ENCODE results near the gene RAB6D.
"Not testable (repeated sequence)": the region's sequence is repeated elsewhere in the genome, so short reads cannot be mapped to it uniquely, and the experiment has no call there.

The RAB6D gene

GRCh38 chr2:131369954-131370353, 6.0 kb upstream of the RAB6D start:
- no peak for TF ChIP-seq CTCF (IDR thresholded peaks at IDR 0.05; ENCODE audit: poor library complexity, severe bottlenecking)
- DNase-seq (ENCODE audit: low spot score) (no peak), ATAC-seq (ENCODE audit: low read depth) (no peak)
- H3K27me3 ChIP-seq (ENCODE audit: insufficient read depth, poor library complexity, severe bottlenecking), result peaks cover 5% of the 10 kb centered on the region
- no peaks in the 10 kb centered on the region for H3K36me3 ChIP-seq (ENCODE audit: low read depth)
- no peak overlapping the region for H3K4me3 ChIP-seq (ENCODE audit: severe bottlenecking)
- no peaks in the 10 kb centered on the region for H3K4me1 ChIP-seq (ENCODE audit: insufficient read depth, poor library complexity, severe bottlenecking)
- H3K9me3 ChIP-seq (ENCODE audit: severe bottlenecking), result no peaks in the 10 kb centered on the region
- no peak overlapping the region for H3K27ac ChIP-seq (ENCODE audit: poor library complexity, severe bottlenecking)

GRCh38 chr2:131368493-131369066, 4.6 kb upstream of the RAB6D start:
- not testable (repeated sequence) for ATAC-seq (ENCODE audit: low read depth); H3K27ac ChIP-seq (ENCODE audit: poor library complexity, severe bottlenecking); H3K36me3 ChIP-seq (ENCODE audit: low read depth); H3K4me3 ChIP-seq (ENCODE audit: severe bottlenecking); DNase-seq (ENCODE audit: low spot score); H3K4me1 ChIP-seq (ENCODE audit: insufficient read depth, poor library complexity, severe bottlenecking); H3K9me3 ChIP-seq (ENCODE audit: severe bottlenecking)
- peaks cover 15% of the 10 kb centered on the region for H3K27me3 ChIP-seq (ENCODE audit: insufficient read depth, poor library complexity, severe bottlenecking)

- no peaks in the 10 kb centered on the region for H3K4me1 ChIP-seq (ENCODE audit: insufficient read depth, poor library complexity, severe bottlenecking)
- no peaks in the 10 kb centered on the region for H3K36me3 ChIP-seq (ENCODE audit: low read depth)
- H3K27me3 ChIP-seq (ENCODE audit: insufficient read depth, poor library complexity, severe bottlenecking), result peaks cover 15% of the 10 kb centered on the region
- no peak for TF ChIP-seq CTCF (IDR thresholded peaks at IDR 0.05; ENCODE audit: poor library complexity, severe bottlenecking)
- ATAC-seq (ENCODE audit: low read depth) (no peak), DNase-seq (ENCODE audit: low spot score) (no peak)
- no peaks in the 10 kb centered on the region for H3K9me3 ChIP-seq (ENCODE audit: severe bottlenecking)
- H3K27ac ChIP-seq (ENCODE audit: poor library complexity, severe bottlenecking), result no peak overlapping the region
- no peak overlapping the region for H3K4me3 ChIP-seq (ENCODE audit: severe bottlenecking)
Observed at GRCh38 chr2:131367352-131367751, 3.4 kb upstream of the RAB6D start.

- Histone ChIP-seq H3K4me1 (ENCODE audit: insufficient read depth, poor library complexity, severe bottlenecking) (no peaks in the 10 kb centered on the region), H3K27ac (ENCODE audit: poor library complexity, severe bottlenecking) (no peak overlapping the region), H3K9me3 (ENCODE audit: severe bottlenecking) (no peaks in the 10 kb centered on the region), H3K36me3 (ENCODE audit: low read depth) (no peaks in the 10 kb centered on the region), H3K27me3 (ENCODE audit: insufficient read depth, poor library complexity, severe bottlenecking) (peaks cover 21% of the 10 kb centered on the region), H3K4me3 (ENCODE audit: severe bottlenecking) (no peak overlapping the region)
- ATAC-seq (ENCODE audit: low read depth) (no peak), DNase-seq (ENCODE audit: low spot score) (no peak)
- no peak for TF ChIP-seq CTCF (IDR thresholded peaks at IDR 0.05; ENCODE audit: poor library complexity, severe bottlenecking)
Observed at GRCh38 chr2:131366643-131367042, 2.7 kb upstream of the RAB6D start.

GRCh38 chr2:131365452-131365851, 1.5 kb upstream of the RAB6D start:
- H3K9me3 ChIP-seq (ENCODE audit: severe bottlenecking), result no peaks in the 10 kb centered on the region
- ATAC-seq (ENCODE audit: low read depth) (no peak), DNase-seq (ENCODE audit: low spot score) (no peak)
- TF ChIP-seq CTCF (IDR thresholded peaks at IDR 0.05; ENCODE audit: poor library complexity, severe bottlenecking), result no peak
- H3K4me1 ChIP-seq (ENCODE audit: insufficient read depth, poor library complexity, severe bottlenecking), result no peaks in the 10 kb centered on the region
- H3K4me3 ChIP-seq (ENCODE audit: severe bottlenecking), result no peak overlapping the region
- H3K27ac ChIP-seq (ENCODE audit: poor library complexity, severe bottlenecking), result no peak overlapping the region
- H3K36me3 ChIP-seq (ENCODE audit: low read depth), result no peaks in the 10 kb centered on the region
- H3K27me3 ChIP-seq (ENCODE audit: insufficient read depth, poor library complexity, severe bottlenecking), result peaks cover 22% of the 10 kb centered on the region

GRCh38 chr2:131363213-131363612, 755 bp downstream of the RAB6D start:
- not testable (repeated sequence) for ATAC-seq (ENCODE audit: low read depth); H3K27ac ChIP-seq (ENCODE audit: poor library complexity, severe bottlenecking); H3K9me3 ChIP-seq (ENCODE audit: severe bottlenecking); H3K4me3 ChIP-seq (ENCODE audit: severe bottlenecking); H3K4me1 ChIP-seq (ENCODE audit: insufficient read depth, poor library complexity, severe bottlenecking); H3K36me3 ChIP-seq (ENCODE audit: low read depth); DNase-seq (ENCODE audit: low spot score)
- H3K27me3 ChIP-seq (ENCODE audit: insufficient read depth, poor library complexity, severe bottlenecking), result peaks cover 22% of the 10 kb centered on the region

GRCh38 chr2:131361773-131362172, 2.2 kb downstream of the RAB6D start:
- not testable (repeated sequence) for H3K4me1 ChIP-seq (ENCODE audit: insufficient read depth, poor library complexity, severe bottlenecking); H3K27ac ChIP-seq (ENCODE audit: poor library complexity, severe bottlenecking); H3K36me3 ChIP-seq (ENCODE audit: low read depth); DNase-seq (ENCODE audit: low spot score); H3K4me3 ChIP-seq (ENCODE audit: severe bottlenecking); ATAC-seq (ENCODE audit: low read depth); H3K9me3 ChIP-seq (ENCODE audit: severe bottlenecking)
- peaks cover 22% of the 10 kb centered on the region for H3K27me3 ChIP-seq (ENCODE audit: insufficient read depth, poor library complexity, severe bottlenecking)

GRCh38 chr2:131353167-131353697, 10.7 kb downstream of the RAB6D start:
- not testable (repeated sequence) for ATAC-seq (ENCODE audit: low read depth); H3K9me3 ChIP-seq (ENCODE audit: severe bottlenecking); H3K27me3 ChIP-seq (ENCODE audit: insufficient read depth, poor library complexity, severe bottlenecking); H3K4me1 ChIP-seq (ENCODE audit: insufficient read depth, poor library complexity, severe bottlenecking); H3K27ac ChIP-seq (ENCODE audit: poor library complexity, severe bottlenecking); H3K36me3 ChIP-seq (ENCODE audit: low read depth); H3K4me3 ChIP-seq (ENCODE audit: severe bottlenecking); DNase-seq (ENCODE audit: low spot score)
